HUDEP-2 (cell line): ENCODE measurements around the gene DPT.

ENCODE experiments used
- DNase-seq, 76 experiments: peaks; one replicate each; lab custom pipeline; 2025; ENCODE audit not compliant: unreplicated experiment in 76 of 76; lab: John Stamatoyannopoulos, UW

Gene DPT

DNA sequence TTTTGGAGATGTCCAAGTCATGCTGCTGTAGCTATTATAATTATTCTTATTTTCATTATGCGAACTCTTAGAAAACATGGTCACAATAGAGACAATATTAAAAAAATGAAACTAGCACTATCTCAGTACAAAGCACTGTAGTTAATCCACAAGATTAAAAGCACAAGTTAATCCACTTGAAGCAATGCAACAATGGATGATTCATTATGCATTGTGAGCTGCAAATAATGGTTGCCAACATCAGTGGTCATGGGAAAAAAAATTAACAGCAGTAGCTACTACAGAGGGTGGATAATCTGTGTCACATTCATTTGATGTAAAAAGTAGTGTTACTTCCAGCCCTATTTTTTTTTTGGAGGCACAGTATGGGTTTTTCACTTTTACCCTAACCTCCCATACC lies 56.7 kb downstream of the DPT start:
- no peak for DNase-seq

DNA sequence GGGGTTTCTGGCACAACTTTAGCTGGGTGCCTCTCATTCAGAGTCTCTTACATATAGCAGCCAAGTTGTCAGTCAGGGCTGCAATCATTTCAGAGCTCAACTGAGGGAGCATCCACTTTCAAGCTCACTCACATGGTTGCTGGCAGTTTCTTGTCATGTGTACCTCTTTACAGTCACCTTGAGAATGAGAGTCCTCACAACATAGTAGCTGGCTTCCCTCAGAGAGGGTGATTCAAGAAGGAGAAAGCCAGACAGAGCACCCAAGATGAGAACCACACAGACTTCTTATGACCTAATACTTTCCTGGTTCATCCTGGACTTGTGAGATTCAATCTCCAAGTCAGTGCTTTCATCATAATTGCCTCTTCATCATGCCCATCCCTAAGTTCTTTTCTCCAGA lies 57.2 kb downstream of the DPT start:
- DNase-seq, result no peak

DNA sequence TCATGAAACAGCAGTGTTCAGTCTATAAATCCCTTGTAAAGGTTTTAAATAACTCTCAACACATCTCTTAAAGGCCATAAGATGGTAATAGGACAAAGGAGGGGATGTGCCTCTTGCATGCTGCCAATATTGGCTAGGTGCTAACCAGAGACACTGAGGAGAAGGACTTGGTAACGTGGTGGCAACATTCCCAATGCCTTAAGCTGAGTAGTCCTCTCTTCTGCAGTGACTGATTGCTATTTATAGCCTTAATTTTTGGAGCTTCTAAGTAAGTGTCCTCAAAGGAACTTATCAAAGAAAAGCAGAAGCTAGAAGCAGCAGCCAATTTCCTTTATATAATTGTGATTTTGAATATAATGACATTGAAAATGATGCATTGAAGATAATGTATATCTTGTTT lies 63.0 kb downstream of the DPT start:
- DNase-seq, result no peak

- no peak for DNase-seq
Observed at GRCh38 chr1:168664069-168664834, 64.8 kb downstream of the DPT start.

DNA sequence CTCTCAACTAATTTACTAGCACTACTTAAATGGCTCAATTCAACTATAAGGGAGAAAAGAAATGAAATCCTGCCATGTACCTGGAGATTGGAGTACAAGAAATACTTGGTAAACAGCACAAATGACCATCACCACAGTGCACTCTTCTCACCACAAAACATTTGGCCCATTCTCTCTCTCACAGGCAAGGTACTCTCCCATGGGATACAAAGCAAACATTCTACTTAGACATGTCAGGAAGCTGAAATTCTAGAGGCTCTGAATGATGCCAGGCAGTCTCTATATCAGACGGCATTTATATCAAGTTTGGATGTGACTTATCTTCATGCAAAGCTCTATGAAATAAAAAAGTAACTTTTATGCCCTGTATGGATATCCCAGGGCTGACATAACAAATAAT lies 72.5 kb downstream of the DPT start:
- no peak for DNase-seq

GRCh38 chr1:168654198-168654915 lies 74.6 kb downstream of the DPT start:
- DNase-seq, result no peak

DNA sequence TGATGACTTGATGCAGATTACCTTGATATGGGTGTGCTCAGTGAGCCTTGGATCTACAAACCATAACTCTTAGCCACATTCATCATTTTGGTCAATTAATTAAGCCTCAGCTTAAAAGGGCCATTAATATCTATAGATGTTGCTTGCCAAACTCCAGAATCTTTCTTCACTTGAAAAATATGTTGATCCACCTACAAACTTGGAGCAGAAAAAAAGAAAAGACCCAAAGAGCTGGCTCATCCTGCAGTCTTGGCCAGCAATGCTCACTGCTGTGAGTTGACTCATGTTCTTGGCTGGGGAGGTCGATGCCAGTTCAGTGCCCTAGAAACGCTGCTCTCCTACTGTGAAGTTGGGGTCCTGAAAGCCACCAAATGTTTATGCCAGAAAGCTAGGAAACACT lies 75.4 kb downstream of the DPT start:
- DNase-seq, result no peak

DNA sequence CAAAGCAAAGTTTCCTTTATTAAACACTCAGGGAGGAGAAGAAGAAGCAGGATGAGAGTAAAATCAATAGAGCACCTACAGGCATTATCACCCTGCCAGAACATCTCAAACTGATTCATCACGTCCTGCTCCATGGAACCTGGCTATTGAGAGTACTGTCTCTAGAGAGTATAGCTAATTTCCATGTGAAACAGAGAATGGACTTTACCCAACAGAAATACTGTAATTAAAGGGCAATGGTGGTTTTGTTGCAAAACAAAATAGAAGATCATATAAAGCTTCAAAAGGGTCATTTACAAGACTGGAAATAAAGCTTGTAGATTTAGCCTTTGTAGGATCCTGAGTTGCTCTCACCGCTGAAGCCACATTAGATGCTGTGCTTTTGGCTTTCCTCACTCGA lies 83.3 kb downstream of the DPT start:
- no peak for DNase-seq
